T-cell (primary cell): ENCODE measurements around the gene SUGCT. TPM values are rescaled to one million over a fixed set of nuclear protein-coding genes. Genes with fewer than 3 reads are reported as not detected.

ENCODE experiments used
- ATAC-seq, 4 experiments: fragments of 200-7000 bp in 3 of 4; fragments of 150-1000 bp in 1 of 4; cut with Tn5 transposase; replicated peaks in 1 of 4; 1 replicate in 3 of 4; 2 replicates in 1 of 4; pipeline ENCODE4 v1.10.0; 2021; ENCODE audit warnings: moderate library complexity in 3 of 4, mild to moderate bottlenecking in 2 of 4, moderate number of reproducible peaks in 1 of 4
- CTCF ChIA-PET, 2 donors: fragments of 300-600 bp; sonication (Branson Sonifier 250); formaldehyde crosslinking; loops; one replicate each; lab custom pipeline; 2022; ENCODE audit warnings: antibody characterized with exemption in 2 of 2; lab: Charles Lee
- POLR2A ChIA-PET, 2 donors: fragments of 300-600 bp; sonication (Branson Sonifier 250); formaldehyde crosslinking; loops; one replicate each; lab custom pipeline; 2022; ENCODE audit warnings: antibody characterized with exemption in 2 of 2; lab: Charles Lee
- DNase-seq, 35 experiments: peaks; one replicate each; pipeline versions ENCODE4 v3.0.0 to v3.0.0-alpha.2; 2013 to 2023
- H3K27ac ChIP-seq: one replicate; pipeline ENCODE4 v1.5.1; 2013; ENCODE audit warnings: low read length
- H3K27me3 ChIP-seq, 2 experiments: replicated peaks in 1 of 2; 1 replicate in 1 of 2; 2 replicates in 1 of 2; pipeline versions ENCODE4 v1.6.1 to v1.7.0; 2013; ENCODE audit warnings: low read length in 1 of 2, mixed read lengths in 1 of 2; ENCODE audit not compliant: control insufficient read depth in 2 of 2, insufficient read depth in 2 of 2; ENCODE audit errors: extremely low read depth in 1 of 2
- H3K36me3 ChIP-seq, 2 donors: 1 replicate in 1 of 2; 2 replicates in 1 of 2; pipeline versions ENCODE4 v1.6.1 to v1.7.0; 2013; ENCODE audit warnings: low read length in 1 of 2; ENCODE audit not compliant: control insufficient read depth in 2 of 2, insufficient read depth in 1 of 2; ENCODE audit errors: extremely low read depth in 1 of 2
- H3K4me1 ChIP-seq, 2 experiments: 1 replicate in 1 of 2; 2 replicates in 1 of 2; pipeline versions ENCODE4 v1.6.1 to v1.7.0; 2013; ENCODE audit warnings: low read length in 2 of 2, mixed read lengths in 1 of 2; ENCODE audit not compliant: insufficient read depth in 2 of 2, control insufficient read depth in 1 of 2; ENCODE audit errors: extremely low read depth in 1 of 2
- H3K4me3 ChIP-seq, 2 donors: 1 replicate in 1 of 2; 2 replicates in 1 of 2; pipeline versions ENCODE4 v1.5.1 to v1.7.0; 2013; ENCODE audit warnings: mild to moderate bottlenecking in 2 of 2, low read length in 1 of 2, moderate library complexity in 1 of 2; ENCODE audit not compliant: control insufficient read depth in 1 of 2; ENCODE audit errors: extremely low read depth in 1 of 2
- H3K9me3 ChIP-seq: 2 replicates; pipeline ENCODE4 v1.7.0; 2013
- H3K27ac Mint-ChIP-seq, 2 donors: one replicate each; pipeline ENCODE4 v1.8.0; 2020 to 2021; ENCODE audit warnings: mild to moderate bottlenecking in 2 of 2, mixed read lengths in 2 of 2
- H3K27me3 Mint-ChIP-seq, 2 donors: one replicate each; pipeline ENCODE4 v1.8.0; 2021 to 2022; ENCODE audit warnings: mixed read lengths in 2 of 2
- H3K36me3 Mint-ChIP-seq: one replicate; pipeline ENCODE4 v1.8.0; 2021; ENCODE audit warnings: mixed read lengths
- H3K4me1 Mint-ChIP-seq, 3 donors: one replicate each; pipeline ENCODE4 v1.8.0; 2020 to 2022; ENCODE audit warnings: mixed read lengths in 3 of 3, mild to moderate bottlenecking in 1 of 3
- H3K4me3 Mint-ChIP-seq, 3 donors: one replicate each; pipeline ENCODE4 v1.8.0; 2020 to 2022; ENCODE audit warnings: mild to moderate bottlenecking in 3 of 3, mixed read lengths in 3 of 3, moderate library complexity in 3 of 3
- H3K9me3 Mint-ChIP-seq, 3 donors: one replicate each; pipeline ENCODE4 v1.8.0; 2020 to 2022; ENCODE audit warnings: mixed read lengths in 3 of 3
- WGBS: methylation state at CpG from one replicate; pipeline ENCODE4 v1.1.5; 2013; ENCODE audit warnings: missing lambda C conversion rate; ENCODE audit not compliant: insufficient coverage; 5-methylcytosine and 5-hydroxymethylcytosine counted together
- total RNA-seq, 35 experiments: library from RNA in 6 of 35; stranded (reverse) in 6 of 35; fragments of 120-200 nt in 1 of 35; gene quantifications; one replicate each; pipeline versions ENCODE4 v1.2.1 to v1.2.4 and lab custom pipeline; 2013 to 2026

SUGCT gene
- total RNA-seq, 5 donors from 2014 or later (not counting 1 experiment from before 2014, with no cell fraction given): 1.3 to 3.1 (median 2.3) TPM

GRCh38 chr7:40221836-40222235 is 87.0 kb downstream of the SUGCT start:
- no peaks in the 10 kb centered on the region for H3K27me3 Mint-ChIP-seq
- no peaks in the 10 kb centered on the region for H3K4me1 ChIP-seq
- DNase-seq (no peak), ATAC-seq (no peak)
- CTCF ChIA-PET: interaction anchor here in 1 of 2 donors (0.6 kb wide), 1 partner anchor 737 kb away, joined by 3 read pairs; no protein-coding TSS in a partner anchor
- no peak overlapping the region for H3K27ac Mint-ChIP-seq
- H3K27ac ChIP-seq: no peak overlapping the region
- H3K4me3 Mint-ChIP-seq: no peak overlapping the region
- POLR2A ChIA-PET: no interaction called here
- no peaks in the 10 kb centered on the region for H3K36me3 ChIP-seq
- H3K4me3 ChIP-seq: no peak overlapping the region
- no peaks in the 10 kb centered on the region for H3K27me3 ChIP-seq
- WGBS: 36% methylated on average over 2 of the region's 2 CpGs
- no peaks in the 10 kb centered on the region for H3K4me1 Mint-ChIP-seq
- H3K36me3 Mint-ChIP-seq: peaks cover 4% of the 10 kb centered on the region
- H3K9me3 ChIP-seq: no peaks in the 10 kb centered on the region
- H3K9me3 Mint-ChIP-seq: no peaks in the 10 kb centered on the region

GRCh38 chr7:40223451-40224127 is 88.8 kb downstream of the SUGCT start:
- no peaks in the 10 kb centered on the region for H3K36me3 ChIP-seq
- DNase-seq: no peak
- H3K27me3 ChIP-seq: no peaks in the 10 kb centered on the region
- POLR2A ChIA-PET: no interaction called here
- peaks cover 4% of the 10 kb centered on the region for H3K36me3 Mint-ChIP-seq
- no peak for ATAC-seq
- H3K27ac ChIP-seq: no peak overlapping the region
- no peaks in the 10 kb centered on the region for H3K9me3 ChIP-seq
- H3K27me3 Mint-ChIP-seq: no peaks in the 10 kb centered on the region
- H3K4me1 Mint-ChIP-seq: no peaks in the 10 kb centered on the region
- no peaks in the 10 kb centered on the region for H3K4me1 ChIP-seq
- no peak overlapping the region for H3K27ac Mint-ChIP-seq
- H3K4me3 ChIP-seq: no peak overlapping the region
- H3K9me3 Mint-ChIP-seq: no peaks in the 10 kb centered on the region
- CTCF ChIA-PET: no interaction called here
- no peak overlapping the region for H3K4me3 Mint-ChIP-seq
- WGBS: 100% methylated on average over 1 of the region's 2 CpGs

- Mint-ChIP-seq H3K27ac (no peak overlapping the region), H3K36me3 (no peaks in the 10 kb centered on the region), H3K4me1 (peaks cover 5 to 7% (median 7%) of the 10 kb centered on the region in 3 donors), H3K9me3 (no peaks in the 10 kb centered on the region), H3K4me3 (no peak overlapping the region), H3K27me3 (no peaks in the 10 kb centered on the region)
- POLR2A ChIA-PET: no interaction called here
- no peak for DNase-seq
- 82% methylated on average over 4 of the region's 4 CpGs for WGBS
- H3K27me3 ChIP-seq: peaks cover 0 to 2% of the 10 kb centered on the region in 2 experiments
- no peaks in the 10 kb centered on the region for H3K4me1 ChIP-seq
- no peaks in the 10 kb centered on the region for H3K36me3 ChIP-seq
- ATAC-seq: no peak
- no peak overlapping the region for H3K4me3 ChIP-seq
- CTCF ChIA-PET: interaction anchor here in 1 of 2 donors (0.5 kb wide), 1 partner anchor 9 kb away, joined by 3 read pairs; no protein-coding TSS in a partner anchor
- H3K27ac ChIP-seq: no peak overlapping the region
- H3K9me3 ChIP-seq: no peaks in the 10 kb centered on the region
Observed at GRCh38 chr7:40230101-40230500, 95.3 kb downstream of the SUGCT start.

DNA sequence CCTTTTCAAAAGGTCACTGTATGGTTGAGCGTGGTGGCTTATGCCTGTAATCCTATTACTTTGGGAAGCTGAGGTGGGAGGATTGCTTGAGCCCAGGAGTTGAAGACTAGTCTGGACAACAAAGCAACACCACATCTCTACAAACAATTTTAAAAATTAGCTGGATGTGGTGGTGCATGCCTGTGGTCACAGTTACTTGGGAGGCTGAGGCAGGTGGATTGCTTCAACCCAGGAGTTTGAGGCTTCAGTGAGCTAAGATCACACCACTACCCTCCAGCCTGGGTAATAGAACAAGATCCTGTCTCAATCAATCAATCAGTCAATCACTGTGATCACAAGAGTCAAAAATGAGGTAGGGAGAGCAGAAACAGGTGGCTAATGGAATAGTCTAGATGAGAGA is 97.0 kb downstream of the SUGCT start:
- H3K4me1 Mint-ChIP-seq: peaks cover 5 to 7% (median 7%) of the 10 kb centered on the region in 3 donors
- no peaks in the 10 kb centered on the region for H3K27me3 Mint-ChIP-seq
- ChIA-PET POLR2A (no interaction called here), CTCF (no interaction called here)
- Histone ChIP-seq H3K9me3 (no peaks in the 10 kb centered on the region), H3K27ac (no peak overlapping the region), H3K4me1 (no peaks in the 10 kb centered on the region), H3K36me3 (no peaks in the 10 kb centered on the region), H3K4me3 (no peak overlapping the region), H3K27me3 (peaks cover 0 to 2% of the 10 kb centered on the region in 2 experiments)
- no peak overlapping the region for H3K4me3 Mint-ChIP-seq
- WGBS: no CpG with 5 or more reads among the region's 1 CpG
- no peak for ATAC-seq
- H3K9me3 Mint-ChIP-seq: no peaks in the 10 kb centered on the region
- H3K27ac Mint-ChIP-seq: no peak overlapping the region
- no peak for DNase-seq
- no peaks in the 10 kb centered on the region for H3K36me3 Mint-ChIP-seq

GRCh38 chr7:40232242-40232893 is 97.6 kb downstream of the SUGCT start:
- H3K27ac ChIP-seq: no peak overlapping the region
- CTCF ChIA-PET: no interaction called here
- ATAC-seq: no peak

DNA sequence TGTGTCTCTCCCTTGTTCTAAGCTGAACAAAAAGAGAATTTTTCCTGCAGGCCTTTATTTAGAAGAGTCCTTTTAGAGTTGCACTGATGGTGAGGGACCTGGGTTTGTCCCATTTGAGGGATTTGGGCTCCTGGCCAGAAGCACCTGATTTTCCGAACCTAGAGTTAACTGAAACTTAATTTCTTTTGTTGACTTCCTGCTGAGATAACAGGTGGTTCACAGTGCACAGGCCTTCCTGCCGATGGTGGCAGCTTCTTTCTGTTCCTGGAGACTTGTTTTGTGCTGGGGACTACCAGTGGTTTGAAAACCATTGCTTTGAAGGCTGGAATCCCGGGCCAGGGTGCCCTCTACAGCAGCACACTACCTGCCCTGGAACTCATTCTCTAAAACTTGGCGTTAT is 99.2 kb downstream of the SUGCT start:
- Mint-ChIP-seq H3K27ac (peak overlapping the region; percentile 40 to 68), H3K4me3 (no peak overlapping the region), H3K36me3 (no peaks in the 10 kb centered on the region), H3K4me1 (peaks cover 5 to 7% (median 7%) of the 10 kb centered on the region in 3 donors), H3K27me3 (no peaks in the 10 kb centered on the region), H3K9me3 (no peaks in the 10 kb centered on the region)
- no peak overlapping the region for H3K27ac ChIP-seq
- no peaks in the 10 kb centered on the region for H3K4me1 ChIP-seq
- no peaks in the 10 kb centered on the region for H3K36me3 ChIP-seq
- ATAC-seq: peak in 1 of 4 experiments; percentile 36
- H3K4me3 ChIP-seq: no peak overlapping the region
- H3K9me3 ChIP-seq: no peaks in the 10 kb centered on the region
- H3K27me3 ChIP-seq: peaks cover 0 to 2% of the 10 kb centered on the region in 2 experiments
- ChIA-PET POLR2A (no interaction called here), CTCF (no interaction called here)
- 0% methylated on average over 2 of the region's 4 CpGs for WGBS
- DNase-seq: peak in 1 of 35 experiments; percentile 2

More at GRCh38 chr7:40232242-40232893, 97.6 kb downstream of the SUGCT start:
- Mint-ChIP-seq H3K27me3 (no peaks in the 10 kb centered on the region), H3K4me3 (no peak overlapping the region), H3K9me3 (no peaks in the 10 kb centered on the region), H3K27ac (no peak overlapping the region), H3K4me1 (peaks cover 5 to 7% (median 7%) of the 10 kb centered on the region in 3 donors), H3K36me3 (no peaks in the 10 kb centered on the region)
- POLR2A ChIA-PET: no interaction called here
- WGBS: 100% methylated on average over 1 of the region's 7 CpGs
- H3K9me3 ChIP-seq: no peaks in the 10 kb centered on the region
- peaks cover 0 to 2% of the 10 kb centered on the region in 2 experiments for H3K27me3 ChIP-seq
- DNase-seq: peak in 1 of 35 experiments; percentile 34
- H3K36me3 ChIP-seq: no peaks in the 10 kb centered on the region
- H3K4me3 ChIP-seq: no peak overlapping the region
- H3K4me1 ChIP-seq: no peaks in the 10 kb centered on the region
